Stimulated activated CD4-positive, alpha-beta T cell treated with anti-CD3 and anti-CD28 coated beads, Interleukin-2, amount 100 ng/mL, for 4 hours (primary cell): ENCODE results near the gene IL20RA.
"Not testable (repeated sequence)": the region's sequence is repeated elsewhere in the genome, so short reads cannot be mapped to it uniquely, and the experiment has no call there.

Source experiments
- DNase-seq: peaks from one replicate; pipeline ENCODE4 v3.0.0-alpha.2; 2020; ENCODE audit warnings: low read depth

Gene IL20RA

DNA sequence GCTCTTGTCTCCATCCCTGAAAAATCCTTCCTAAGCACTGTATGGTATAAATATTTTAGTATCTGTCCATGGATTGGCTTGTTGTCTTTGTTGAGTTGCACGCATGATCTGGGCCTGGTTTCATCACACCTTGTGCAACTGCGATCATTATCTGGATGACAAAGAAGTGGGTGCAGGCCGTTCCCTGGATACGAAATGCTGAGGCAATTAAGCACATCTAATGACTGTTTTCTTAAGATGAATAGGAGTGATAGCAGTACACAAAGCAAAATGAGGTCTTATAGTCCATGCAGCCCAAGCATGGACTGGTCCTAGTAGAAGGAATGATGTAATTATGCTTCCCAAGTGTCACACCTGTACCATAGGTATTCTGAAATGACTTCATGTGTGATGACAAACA is 74.8 kb downstream of the IL20RA start:
- no peak for DNase-seq

DNA sequence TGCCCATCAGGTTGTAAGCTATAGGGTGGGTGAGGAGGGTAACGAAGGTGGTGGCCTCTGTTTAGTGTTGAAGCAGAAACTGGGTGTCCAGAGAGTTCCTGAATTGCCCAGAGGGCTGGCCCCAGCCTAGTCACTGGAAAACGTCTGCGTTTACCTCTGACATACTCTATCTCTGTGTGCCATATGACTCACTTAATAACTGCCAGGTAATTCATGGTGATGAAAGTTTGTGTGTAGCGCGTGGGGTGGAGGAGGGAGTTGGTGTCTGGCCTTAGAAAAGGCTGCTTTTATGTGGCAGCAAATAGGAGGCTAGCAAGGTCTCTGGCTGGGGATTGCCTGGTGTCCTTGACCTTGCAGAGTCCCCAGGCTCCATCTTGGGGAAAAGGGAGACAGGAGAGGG is 75.3 kb downstream of the IL20RA start:
- DNase-seq, result no peak

DNA sequence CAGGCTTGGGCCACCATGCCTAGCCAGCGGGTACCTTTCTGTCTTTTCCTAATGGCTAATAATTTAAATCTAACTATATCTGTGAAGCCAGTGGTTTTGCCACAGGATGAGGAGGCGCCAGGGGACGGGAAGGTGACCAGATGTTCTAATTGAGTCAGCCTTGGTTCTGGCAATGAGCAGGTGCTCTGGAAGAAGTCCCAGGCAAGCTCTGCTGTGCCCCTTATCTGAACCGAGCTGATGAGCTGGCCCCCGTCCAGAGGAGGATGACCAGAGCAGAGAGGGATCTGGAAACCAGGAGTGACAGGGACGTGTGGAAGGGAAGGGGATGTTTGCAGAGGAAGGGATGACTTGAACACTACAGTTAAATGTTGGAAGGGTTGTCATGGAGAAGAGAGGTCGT is 75.9 kb downstream of the IL20RA start:
- no peak for DNase-seq

DNA sequence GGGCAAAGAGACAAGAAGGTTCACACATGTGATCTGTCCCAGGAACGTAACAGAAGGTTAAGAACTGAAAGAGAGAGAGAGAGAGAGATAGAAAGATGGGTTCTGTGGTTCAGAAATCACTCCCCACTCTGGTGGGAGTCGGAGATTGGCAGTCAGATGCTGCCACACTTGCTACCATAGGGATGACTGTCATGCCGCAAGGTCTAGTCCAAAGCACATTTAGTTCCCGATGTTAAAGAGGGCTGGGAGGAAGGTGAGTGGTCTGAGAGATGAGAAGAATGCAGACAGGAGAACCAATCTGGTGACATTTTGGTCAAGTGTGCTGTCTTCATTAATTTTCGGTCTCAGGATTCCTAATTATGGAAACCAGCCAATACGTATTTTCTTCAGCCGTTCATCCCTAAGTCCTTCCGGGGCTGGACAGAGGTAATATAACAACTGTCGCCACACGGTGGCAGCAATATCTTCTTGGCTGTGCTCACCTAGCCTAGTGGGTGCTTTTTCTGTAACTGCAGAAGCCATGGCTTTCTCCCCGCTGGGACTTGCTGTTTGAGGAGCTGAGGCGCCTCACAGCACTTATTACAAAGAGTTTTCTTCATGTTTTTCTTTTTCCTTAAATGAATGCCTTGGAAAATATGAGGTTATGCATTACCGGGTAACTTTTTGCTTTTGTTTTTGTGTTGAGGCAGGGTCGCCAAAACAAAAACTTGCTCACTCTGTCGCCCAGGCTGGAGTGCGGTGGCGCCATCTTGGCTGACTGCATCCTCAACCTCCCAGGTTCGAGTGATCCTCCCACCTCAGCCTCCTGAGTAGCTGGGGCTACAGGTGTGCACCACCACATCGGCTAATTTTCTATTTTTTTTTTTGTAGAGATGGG is 76.7 kb downstream of the IL20RA start:
- DNase-seq, result peak; percentile 27

DNA sequence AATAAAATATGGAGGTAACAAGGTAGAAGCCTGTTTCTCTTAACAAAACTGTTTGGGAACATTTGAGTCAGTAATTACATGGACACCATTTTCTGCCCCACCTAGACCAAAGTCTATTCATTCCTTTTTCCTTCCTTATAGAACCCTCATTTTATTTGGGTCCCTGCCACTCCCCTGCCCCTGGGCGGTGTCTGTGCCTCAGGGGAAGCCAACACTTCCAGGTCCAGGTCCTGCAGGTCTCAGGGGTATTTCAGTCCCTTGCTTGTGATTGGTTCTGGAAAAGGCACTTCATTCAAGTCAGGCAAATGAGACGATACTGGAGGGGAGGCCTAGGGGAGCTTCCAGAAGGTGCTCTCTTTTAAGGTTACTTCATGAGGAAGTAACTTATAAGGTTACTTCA is 80.4 kb downstream of the IL20RA start:
- no peak for DNase-seq

DNA sequence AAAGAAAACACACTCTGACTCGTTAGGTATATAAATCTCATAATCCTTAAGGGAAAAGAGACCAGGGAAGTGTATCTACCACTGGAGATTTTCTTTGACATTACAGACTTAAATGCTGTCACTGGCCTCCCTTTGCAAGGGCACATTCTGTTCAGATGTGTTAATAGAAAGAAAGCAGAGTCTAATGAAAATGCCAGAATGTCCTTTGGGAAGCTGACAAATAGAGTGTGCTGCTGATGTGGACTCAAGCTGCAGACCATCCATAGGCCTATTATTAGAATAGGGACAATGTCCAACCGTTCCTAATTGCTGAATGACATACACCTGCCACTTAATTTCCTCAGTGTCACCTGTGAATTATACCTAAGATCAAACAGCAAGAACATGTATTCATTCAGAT is 81.5 kb downstream of the IL20RA start:
- DNase-seq, result no peak

DNA sequence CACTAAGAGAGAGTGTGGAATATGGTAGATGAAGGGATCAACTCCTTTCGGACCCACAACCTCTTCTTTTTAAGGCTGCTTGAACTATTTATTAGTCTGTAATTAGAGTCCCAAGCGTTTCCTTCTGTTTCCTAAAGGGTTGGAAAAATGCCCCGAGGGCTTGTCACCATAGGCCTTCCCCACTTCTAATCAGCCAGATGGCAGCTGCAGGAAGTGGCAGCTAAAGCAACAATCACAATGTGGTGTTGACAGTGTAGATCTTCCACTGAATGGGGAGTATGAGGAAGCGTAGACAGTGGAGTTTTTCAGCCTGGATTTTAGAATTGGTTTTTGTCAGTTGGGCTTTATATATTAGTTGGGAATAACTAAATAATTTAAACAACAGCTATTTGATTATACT is 82.1 kb downstream of the IL20RA start:
- no peak for DNase-seq

DNA sequence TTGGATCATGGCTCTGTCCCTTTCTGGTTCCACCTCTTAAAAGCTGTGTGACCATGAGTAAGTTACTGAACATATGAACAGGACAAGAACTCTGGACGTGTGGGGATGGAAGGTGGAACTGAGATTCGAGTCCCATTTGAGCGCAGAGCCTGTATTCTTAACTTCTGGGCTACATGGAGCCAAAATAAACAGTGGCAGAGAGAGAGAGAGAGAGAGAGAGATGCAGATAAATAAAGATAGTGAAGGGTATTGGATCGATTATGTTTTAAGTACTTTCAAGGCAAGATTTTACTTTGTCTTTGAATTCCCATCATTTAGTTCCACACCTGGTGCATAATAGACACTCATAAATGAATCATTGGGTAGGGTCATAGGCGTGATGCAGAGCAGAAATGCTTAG is 82.9 kb downstream of the IL20RA start:
- no peak for DNase-seq

DNA sequence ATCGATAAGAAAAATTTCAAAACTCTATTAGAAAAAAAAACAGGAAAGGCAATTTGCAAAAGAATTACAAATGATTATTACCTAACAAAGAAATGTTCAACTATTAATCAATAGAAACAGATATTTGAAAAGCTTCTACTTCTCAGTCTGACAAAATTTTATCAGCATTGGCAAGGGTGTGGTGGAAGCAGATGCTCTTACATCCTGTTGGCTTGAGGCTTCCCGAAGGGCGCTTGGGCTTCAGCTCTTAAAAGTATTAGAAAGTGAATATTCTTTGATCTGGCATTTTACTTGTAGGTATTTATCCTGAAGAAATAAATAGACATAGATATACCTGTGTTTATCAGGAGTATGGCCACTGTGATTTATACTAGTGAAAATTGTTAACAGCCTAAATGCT is 84.0 kb downstream of the IL20RA start:
- no peak for DNase-seq

DNA sequence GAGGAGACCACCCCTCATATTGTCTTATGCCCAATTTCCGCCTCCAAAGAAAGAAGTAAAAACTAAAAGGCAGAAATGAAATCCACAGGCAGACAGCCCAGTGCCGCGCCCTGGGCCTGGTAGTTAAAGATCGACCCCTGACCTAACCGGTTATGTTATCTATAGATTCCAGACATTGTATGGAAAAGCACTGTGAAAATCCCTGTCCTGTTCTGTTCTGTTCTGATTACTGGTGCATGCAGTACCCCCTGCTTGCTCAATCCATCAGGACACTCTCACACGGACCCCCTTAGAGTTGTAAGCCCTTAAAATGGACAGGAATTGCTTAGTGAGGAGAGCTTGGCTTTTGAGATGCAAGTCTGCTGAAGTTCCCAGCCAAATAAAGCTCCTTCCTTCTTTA is 84.8 kb downstream of the IL20RA start:
- DNase-seq, result not testable (repeated sequence)

DNA sequence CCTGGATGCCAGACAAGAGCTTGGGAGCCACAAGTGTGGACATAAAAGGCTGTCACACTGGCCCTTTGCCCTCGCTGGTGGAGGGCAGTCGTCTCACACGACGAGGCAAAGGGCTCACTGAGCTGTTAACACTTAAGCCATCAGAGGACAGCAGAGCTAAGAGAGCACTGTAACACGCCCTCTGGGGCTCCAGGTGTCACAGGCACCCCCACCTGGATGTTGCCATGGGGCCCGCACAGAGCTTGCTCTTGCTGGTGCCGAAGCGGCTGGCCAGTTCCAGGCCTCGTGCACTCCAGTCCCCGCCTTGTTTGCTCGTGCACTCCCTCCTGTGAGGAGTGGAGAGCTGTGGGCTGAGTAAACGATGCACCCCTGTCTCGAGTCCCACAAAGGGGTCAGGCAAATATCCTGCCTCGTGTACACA is 85.3 kb downstream of the IL20RA start:
- DNase-seq, result no peak

DNA sequence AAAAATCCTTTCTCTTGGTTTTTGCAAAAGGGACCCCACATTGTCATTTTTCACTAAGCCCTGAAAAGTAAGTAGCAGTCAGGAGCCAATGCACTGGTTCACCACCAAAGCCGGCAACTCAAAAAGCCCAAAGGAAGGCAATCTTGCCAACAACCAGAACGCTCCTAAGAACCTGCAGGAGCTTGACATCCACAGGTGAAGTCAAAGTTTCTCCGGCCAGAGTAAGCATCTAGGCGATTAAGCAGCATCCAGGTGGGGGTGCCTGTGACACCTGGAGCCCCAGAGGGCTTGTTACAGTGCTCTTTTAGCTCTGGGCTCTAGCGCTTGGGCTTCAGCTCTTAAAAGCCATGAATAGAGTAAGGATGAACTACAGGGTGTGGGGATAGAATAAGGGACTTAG is 86.6 kb downstream of the IL20RA start:
- DNase-seq, result no peak

DNA sequence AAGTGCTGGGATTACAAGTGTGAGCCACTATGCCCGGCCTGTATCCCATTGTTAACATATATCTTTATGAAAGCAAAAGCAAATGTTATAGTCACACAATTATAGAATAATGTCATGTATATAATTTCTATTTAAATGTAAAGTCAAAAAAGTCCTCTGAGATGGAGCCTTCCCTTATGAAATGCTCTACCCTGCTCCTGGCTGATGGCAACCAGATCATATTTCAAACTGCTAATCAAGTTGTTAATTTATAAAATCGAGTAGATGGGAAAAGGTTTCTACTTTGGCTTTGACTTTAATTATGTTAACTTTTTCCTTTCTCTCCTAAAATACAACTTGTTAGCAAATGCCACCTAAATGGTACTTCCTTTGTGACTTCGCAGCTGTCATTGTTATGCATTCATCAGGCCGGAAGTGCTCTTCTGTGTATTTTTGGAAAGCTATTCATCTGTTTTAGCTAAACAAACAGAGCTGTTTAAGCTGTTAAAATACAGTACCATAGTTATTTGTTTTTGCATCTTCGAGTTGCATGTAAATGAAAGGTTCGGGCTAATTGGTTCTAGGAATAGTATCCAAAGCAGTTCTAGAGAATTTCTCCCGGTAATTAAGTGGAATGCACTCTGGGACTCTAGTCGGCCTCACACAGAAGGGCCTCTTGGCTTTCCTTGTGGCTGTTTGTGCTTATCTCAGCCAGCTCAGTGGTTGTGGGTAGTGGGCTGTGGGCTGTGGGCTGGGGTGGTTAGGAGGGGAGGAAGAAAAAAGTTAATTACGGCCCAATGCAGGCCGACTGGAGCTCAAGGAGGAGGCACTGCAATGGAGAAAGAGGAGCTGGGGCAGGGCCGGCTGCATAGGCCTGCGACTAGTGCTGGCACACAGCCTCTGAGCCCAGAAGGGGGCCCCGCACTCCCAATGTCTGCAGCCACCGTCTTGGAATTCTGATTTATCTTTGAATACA is 87.9 kb downstream of the IL20RA start:
- DNase-seq, result no peak

DNA sequence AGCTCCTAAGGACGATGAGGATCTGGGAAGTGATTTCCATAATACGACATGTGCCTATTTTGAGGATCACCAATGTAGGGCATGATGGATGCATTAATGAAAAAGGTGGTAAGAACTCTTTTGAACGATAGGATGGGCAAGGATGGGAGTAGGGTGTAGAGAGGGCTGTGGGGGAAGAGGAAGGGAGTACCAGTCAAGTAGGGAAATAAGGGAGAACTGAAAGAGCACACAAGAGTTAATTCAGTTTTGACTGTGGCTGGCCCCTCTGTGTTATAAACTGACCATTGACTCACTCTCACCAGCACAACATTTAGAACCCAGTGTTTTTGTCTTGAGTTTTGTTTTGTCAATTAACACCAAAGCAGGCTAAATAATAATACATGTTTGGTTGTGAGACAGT is 89.6 kb downstream of the IL20RA start:
- DNase-seq, result no peak

DNA sequence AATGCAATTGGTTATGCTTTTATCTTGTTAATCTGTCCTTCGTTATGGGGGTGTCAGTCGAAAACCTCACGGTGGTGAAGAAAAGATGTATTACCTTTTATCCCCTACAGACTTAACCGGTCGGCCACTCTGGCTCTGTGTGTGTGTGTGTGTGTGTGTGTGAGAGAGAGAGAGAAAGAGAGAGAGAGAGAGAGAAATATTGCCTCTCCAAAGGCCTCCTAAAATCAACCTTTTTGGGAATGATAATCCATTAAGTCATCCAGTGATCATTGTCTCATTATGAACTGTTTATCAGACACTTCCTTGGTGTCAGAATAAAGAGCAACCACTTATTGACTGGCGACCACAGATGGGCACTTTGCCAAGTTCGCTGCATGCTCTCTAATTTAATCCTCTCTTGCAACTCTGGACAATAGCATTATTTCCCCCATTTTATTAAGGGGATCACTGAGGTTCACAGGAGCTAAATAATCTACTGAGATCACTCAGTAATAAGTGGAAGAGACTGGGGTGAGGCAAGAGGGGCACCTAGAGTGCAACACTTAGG is 92.0 kb downstream of the IL20RA start:
- no peak for DNase-seq

DNA sequence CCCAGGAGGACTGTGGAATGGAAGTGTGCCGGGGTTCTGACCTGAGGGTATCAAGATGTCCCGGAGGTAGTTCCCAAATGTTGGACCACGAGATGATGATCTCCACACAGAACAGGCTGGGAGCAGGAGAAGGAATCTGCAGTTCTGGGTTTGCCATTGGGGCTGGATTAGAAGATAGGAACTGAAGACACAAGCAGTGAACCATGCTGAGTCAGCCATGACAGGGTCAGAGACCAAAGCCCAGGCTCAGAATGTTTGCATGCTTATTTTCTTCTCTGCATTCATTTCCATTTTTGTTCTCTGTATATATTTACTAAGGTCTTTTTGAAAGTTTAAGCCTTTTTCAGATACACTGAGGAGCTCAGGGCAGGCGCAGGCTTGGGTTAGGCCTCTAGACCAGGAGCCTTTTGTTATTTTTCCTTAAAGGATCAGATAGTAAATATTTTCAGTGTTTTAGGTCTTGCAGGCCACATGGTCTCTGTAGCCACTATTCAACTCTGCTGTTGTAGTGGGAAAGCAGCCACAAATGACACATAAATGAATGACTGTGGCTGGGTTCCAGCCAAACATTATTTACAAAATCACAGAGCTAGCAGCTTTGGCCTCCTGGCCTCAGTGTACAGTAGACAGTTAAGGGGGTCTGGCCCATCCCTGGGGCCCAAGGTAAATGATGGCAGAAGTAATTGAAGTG is 94.2 kb downstream of the IL20RA start:
- no peak for DNase-seq
